IPS-NIHi7 (cell line): ENCODE data around the gene HOXB1.
"Not testable (repeated sequence)": the region's sequence is repeated elsewhere in the genome, so short reads cannot be mapped to it uniquely, and the experiment has no call there.

Source experiments
- DNase-seq: peaks from one replicate; pipeline ENCODE4 v3.0.0; 2012; ENCODE audit warnings: mixed read lengths; ENCODE audit errors: extremely low spot score

HOXB1 gene

GRCh38 chr17:48519427-48519826 lies 11.4 kb downstream of the HOXB1 start:
- DNase-seq = no peak

- DNase-seq = no peak
Measured at GRCh38 chr17:48517478-48517877, 13.3 kb downstream of the HOXB1 start.

- peak; percentile 53 for DNase-seq
Measured at GRCh38 chr17:48515925-48516900, 14.6 kb downstream of the HOXB1 start.

GRCh38 chr17:48514477-48514876 lies 16.3 kb downstream of the HOXB1 start:
- DNase-seq = no peak

- DNase-seq = no peak
Measured at GRCh38 chr17:48513666-48514455, 16.9 kb downstream of the HOXB1 start.

GRCh38 chr17:48513097-48513496 lies 17.7 kb downstream of the HOXB1 start:
- no peak for DNase-seq

GRCh38 chr17:48510761-48511604 lies 19.8 kb downstream of the HOXB1 start:
- no peak for DNase-seq

GRCh38 chr17:48510381-48510760 lies 20.4 kb downstream of the HOXB1 start:
- no peak for DNase-seq

GRCh38 chr17:48509708-48510107 lies 21.1 kb downstream of the HOXB1 start:
- not testable (repeated sequence) for DNase-seq

- DNase-seq = no peak
Measured at GRCh38 chr17:48506246-48506645, 24.6 kb downstream of the HOXB1 start.

- no peak for DNase-seq
Measured at GRCh38 chr17:48505788-48506187, 25.0 kb downstream of the HOXB1 start.

GRCh38 chr17:48504953-48505352 lies 25.9 kb downstream of the HOXB1 start:
- no peak for DNase-seq

- no peak for DNase-seq
Measured at GRCh38 chr17:48503747-48504146, 27.1 kb downstream of the HOXB1 start.

GRCh38 chr17:48502901-48503300 lies 27.9 kb downstream of the HOXB1 start:
- DNase-seq = no peak

- no peak for DNase-seq
Measured at GRCh38 chr17:48502312-48502711, 28.5 kb downstream of the HOXB1 start.

GRCh38 chr17:48500435-48501426 lies 30.1 kb downstream of the HOXB1 start:
- peak; percentile 50 for DNase-seq

GRCh38 chr17:48499735-48500434 lies 30.9 kb downstream of the HOXB1 start:
- DNase-seq = no peak

- no peak for DNase-seq
Measured at GRCh38 chr17:48499248-48499647, 31.6 kb downstream of the HOXB1 start.

GRCh38 chr17:48498164-48498850 lies 32.5 kb downstream of the HOXB1 start:
- DNase-seq = no peak
